MG63 (cell line): Measurements from ENCODE around the gene CACNA2D3. TPM values are rescaled to one million over a fixed set of nuclear protein-coding genes. Genes with fewer than 3 reads are reported as not detected.

Source experiments
- DNase-seq: peaks from one replicate; pipeline ENCODE4 v3.0.0-alpha.2; 2020
- H3K27me3 ChIP-seq: fragments of 250-450 bp; sonication (Bioruptor Pico); 2 replicates; pipeline ENCODE4 v1.5.1; 2020; ENCODE audit warnings: mild to moderate bottlenecking, moderate library complexity
- H3K36me3 ChIP-seq: fragments of 250-450 bp; sonication (Bioruptor Pico); 2 replicates; pipeline ENCODE4 v1.5.1; 2020; ENCODE audit warnings: mild to moderate bottlenecking, moderate library complexity
- H3K4me3 ChIP-seq: fragments of 250-450 bp; sonication (Bioruptor Pico); 2 replicates; pipeline ENCODE4 v1.5.1; 2020; ENCODE audit warnings: mild to moderate bottlenecking, moderate library complexity
- H3K9me3 ChIP-seq: fragments of 250-450 bp; sonication (Bioruptor Pico); 2 replicates; pipeline ENCODE4 v1.5.1; 2020; ENCODE audit warnings: mild to moderate bottlenecking, moderate library complexity
- total RNA-seq: library from RNA; depleted of rRNA; stranded (reverse); fragments of >200 nt; shearing (Covaris generic); gene quantifications from 2 replicates; pipeline ENCODE4 v1.2.3, GENCODE V29; 2014; ENCODE audit warnings: low replicate concordance

CACNA2D3 gene
- total RNA-seq, 1 experiment from 2014 or later = 2.0 TPM

GRCh38 chr3:55002416-55002930 is 880.1 kb downstream of the CACNA2D3 start:
- H3K9me3 ChIP-seq = no peaks in the 10 kb centered on the region
- H3K4me3 ChIP-seq = no peak overlapping the region
- no peaks in the 10 kb centered on the region for H3K27me3 ChIP-seq
- no peak for DNase-seq
- H3K36me3 ChIP-seq = no peaks in the 10 kb centered on the region

- no peak overlapping the region for H3K4me3 ChIP-seq
- no peaks in the 10 kb centered on the region for H3K36me3 ChIP-seq
- DNase-seq = no peak
- no peaks in the 10 kb centered on the region for H3K9me3 ChIP-seq
- no peaks in the 10 kb centered on the region for H3K27me3 ChIP-seq
Measured at GRCh38 chr3:55006244-55006676, 883.9 kb downstream of the CACNA2D3 start.

- Histone ChIP-seq H3K36me3 (no peaks in the 10 kb centered on the region), H3K27me3 (no peaks in the 10 kb centered on the region), H3K4me3 (no peak overlapping the region), H3K9me3 (no peaks in the 10 kb centered on the region)
- DNase-seq = no peak
Measured at GRCh38 chr3:55007971-55008370, 885.6 kb downstream of the CACNA2D3 start.

- no peak for DNase-seq
- Histone ChIP-seq H3K4me3 (no peak overlapping the region), H3K27me3 (no peaks in the 10 kb centered on the region), H3K9me3 (no peaks in the 10 kb centered on the region), H3K36me3 (no peaks in the 10 kb centered on the region)
Measured at GRCh38 chr3:55009372-55009771, 887.0 kb downstream of the CACNA2D3 start.

GRCh38 chr3:55012091-55012490 is 889.7 kb downstream of the CACNA2D3 start:
- DNase-seq = no peak
- no peaks in the 10 kb centered on the region for H3K36me3 ChIP-seq
- no peaks in the 10 kb centered on the region for H3K27me3 ChIP-seq
- no peaks in the 10 kb centered on the region for H3K9me3 ChIP-seq
- no peak overlapping the region for H3K4me3 ChIP-seq

- no peaks in the 10 kb centered on the region for H3K36me3 ChIP-seq
- DNase-seq = peak; percentile 12
- no peaks in the 10 kb centered on the region for H3K27me3 ChIP-seq
- no peaks in the 10 kb centered on the region for H3K9me3 ChIP-seq
- H3K4me3 ChIP-seq = no peak overlapping the region
Measured at GRCh38 chr3:55013145-55013925, 891.0 kb downstream of the CACNA2D3 start.

- no peak overlapping the region for H3K4me3 ChIP-seq
- H3K36me3 ChIP-seq = no peaks in the 10 kb centered on the region
- H3K9me3 ChIP-seq = no peaks in the 10 kb centered on the region
- no peak for DNase-seq
- no peaks in the 10 kb centered on the region for H3K27me3 ChIP-seq
Measured at GRCh38 chr3:55014081-55014480, 891.7 kb downstream of the CACNA2D3 start.

GRCh38 chr3:55014906-55015305 is 892.6 kb downstream of the CACNA2D3 start:
- Histone ChIP-seq H3K4me3 (no peak overlapping the region), H3K36me3 (no peaks in the 10 kb centered on the region), H3K9me3 (no peaks in the 10 kb centered on the region), H3K27me3 (no peaks in the 10 kb centered on the region)
- no peak for DNase-seq

GRCh38 chr3:55017876-55018275 is 895.5 kb downstream of the CACNA2D3 start:
- Histone ChIP-seq H3K9me3 (no peaks in the 10 kb centered on the region), H3K36me3 (no peaks in the 10 kb centered on the region)
- DNase-seq = peak; percentile 49

GRCh38 chr3:55030938-55031337 is 908.6 kb downstream of the CACNA2D3 start:
- Histone ChIP-seq H3K36me3 (no peaks in the 10 kb centered on the region), H3K9me3 (no peaks in the 10 kb centered on the region), H3K27me3 (no peaks in the 10 kb centered on the region), H3K4me3 (no peak overlapping the region)
- DNase-seq = no peak

More at GRCh38 chr3:55017876-55018275, 895.5 kb downstream of the CACNA2D3 start:
- Histone ChIP-seq H3K4me3 (peak overlapping the region; percentile 32), H3K27me3 (no peaks in the 10 kb centered on the region)

- no peak for DNase-seq
- no peak overlapping the region for H3K4me3 ChIP-seq
- no peaks in the 10 kb centered on the region for H3K9me3 ChIP-seq
- H3K36me3 ChIP-seq = no peaks in the 10 kb centered on the region
- no peaks in the 10 kb centered on the region for H3K27me3 ChIP-seq
Measured at GRCh38 chr3:55036883-55037577, 914.7 kb downstream of the CACNA2D3 start.

- no peak for DNase-seq
Measured at GRCh38 chr3:55042591-55042990, 920.2 kb downstream of the CACNA2D3 start.

GRCh38 chr3:55044486-55044885 is 922.1 kb downstream of the CACNA2D3 start:
- DNase-seq = no peak
- Histone ChIP-seq H3K9me3 (no peaks in the 10 kb centered on the region), H3K4me3 (no peak overlapping the region), H3K36me3 (no peaks in the 10 kb centered on the region), H3K27me3 (no peaks in the 10 kb centered on the region)

More at GRCh38 chr3:55042591-55042990, 920.2 kb downstream of the CACNA2D3 start:
- Histone ChIP-seq H3K36me3 (no peaks in the 10 kb centered on the region), H3K4me3 (no peak overlapping the region), H3K9me3 (no peaks in the 10 kb centered on the region), H3K27me3 (no peaks in the 10 kb centered on the region)

GRCh38 chr3:55059027-55059629 is 936.8 kb downstream of the CACNA2D3 start:
- H3K4me3 ChIP-seq = no peak overlapping the region
- no peaks in the 10 kb centered on the region for H3K36me3 ChIP-seq
- DNase-seq = no peak
- no peaks in the 10 kb centered on the region; the same call in 1 of the 2 replicates for H3K9me3 ChIP-seq
- no peaks in the 10 kb centered on the region for H3K27me3 ChIP-seq

- H3K36me3 ChIP-seq = no peaks in the 10 kb centered on the region
- no peaks in the 10 kb centered on the region for H3K27me3 ChIP-seq
- DNase-seq = peak; percentile 56
- H3K9me3 ChIP-seq = no peaks in the 10 kb centered on the region
- H3K4me3 ChIP-seq = no peak overlapping the region
Measured at GRCh38 chr3:55060896-55061719, 938.8 kb downstream of the CACNA2D3 start.

- DNase-seq = no peak
- H3K9me3 ChIP-seq = no peaks in the 10 kb centered on the region
- H3K27me3 ChIP-seq = no peaks in the 10 kb centered on the region
- no peaks in the 10 kb centered on the region for H3K36me3 ChIP-seq
- no peak overlapping the region for H3K4me3 ChIP-seq
Measured at GRCh38 chr3:55061720-55062034, 939.3 kb downstream of the CACNA2D3 start.
